ENCODE measurements around the gene DLEC1. TPM values are rescaled to one million over a fixed set of nuclear protein-coding genes. Genes with fewer than 3 reads are reported as not detected.

Gene DLEC1
- total RNA-seq, 2 donors from 2014 or later, result 0.52 to 0.56 TPM

GRCh38 chr3:38088126-38089078 is 49.4 kb downstream of the DLEC1 start:
- H3K4me3 ChIP-seq, result no peak overlapping the region
- no peak overlapping the region for H3K9ac ChIP-seq (ENCODE audit: low read depth in 2 of 2, low read length in 2 of 2)
- intact Hi-C loops (cut with DNase I), result no loop called here
- H3K4me1 ChIP-seq, result no peaks in the 10 kb centered on the region
- no peaks in the 10 kb centered on the region for H3K9me3 ChIP-seq
- H3K27ac ChIP-seq, result no peak overlapping the region
- no peaks in the 10 kb centered on the region for H3K27me3 ChIP-seq
- no peaks in the 10 kb centered on the region for H3K36me3 ChIP-seq
- DNase-seq, result no peak
- TF ChIP-seq CTCF (IDR thresholded peaks at IDR 0.05), result no peak

- Histone ChIP-seq H3K4me3 (no peak overlapping the region), H3K9me3 (no peaks in the 10 kb centered on the region), H3K27ac (no peak overlapping the region), H3K9ac (ENCODE audit: low read depth in 2 of 2, low read length in 2 of 2) (no peak overlapping the region), H3K27me3 (no peaks in the 10 kb centered on the region), H3K4me1 (no peaks in the 10 kb centered on the region), H3K36me3 (no peaks in the 10 kb centered on the region)
- DNase-seq, result no peak
- no peak for TF ChIP-seq CTCF (IDR thresholded peaks at IDR 0.05)
- intact Hi-C loops (cut with DNase I), result no loop called here
Observed at GRCh38 chr3:38089163-38089562, 50.2 kb downstream of the DLEC1 start.

GRCh38 chr3:38090453-38090852 is 51.4 kb downstream of the DLEC1 start:
- Histone ChIP-seq H3K27me3 (no peaks in the 10 kb centered on the region), H3K4me3 (no peak overlapping the region), H3K27ac (no peak overlapping the region), H3K9me3 (no peaks in the 10 kb centered on the region), H3K9ac (ENCODE audit: low read depth in 2 of 2, low read length in 2 of 2) (no peak overlapping the region), H3K36me3 (no peaks in the 10 kb centered on the region), H3K4me1 (no peaks in the 10 kb centered on the region)
- intact Hi-C loops (cut with DNase I), result no loop called here
- no peak for TF ChIP-seq CTCF (IDR thresholded peaks at IDR 0.05)
- no peak for DNase-seq

GRCh38 chr3:38094999-38095398 is 56.0 kb downstream of the DLEC1 start:
- no peak for DNase-seq
- Histone ChIP-seq H3K27ac (no peak overlapping the region), H3K9me3 (no peaks in the 10 kb centered on the region), H3K4me1 (no peaks in the 10 kb centered on the region), H3K4me3 (no peak overlapping the region), H3K27me3 (no peaks in the 10 kb centered on the region), H3K36me3 (no peaks in the 10 kb centered on the region), H3K9ac (ENCODE audit: low read depth in 2 of 2, low read length in 2 of 2) (no peak overlapping the region)
- no peak for TF ChIP-seq CTCF (IDR thresholded peaks at IDR 0.05)
- intact Hi-C loops (cut with DNase I), result no loop called here

GRCh38 chr3:38095669-38096483 is 56.9 kb downstream of the DLEC1 start:
- no peaks in the 10 kb centered on the region for H3K36me3 ChIP-seq
- H3K27me3 ChIP-seq, result no peaks in the 10 kb centered on the region
- no peak overlapping the region for H3K4me3 ChIP-seq
- no peaks in the 10 kb centered on the region for H3K4me1 ChIP-seq
- no peak overlapping the region for H3K27ac ChIP-seq
- intact Hi-C loops (cut with DNase I), result no loop called here
- H3K9ac ChIP-seq (ENCODE audit: low read depth in 2 of 2, low read length in 2 of 2), result no peak overlapping the region
- no peak for DNase-seq
- no peak for TF ChIP-seq CTCF (IDR thresholded peaks at IDR 0.05)
- no peaks in the 10 kb centered on the region for H3K9me3 ChIP-seq
